ENCODE data around the gene C2orf68.
"Not testable (repeated sequence)": the region's sequence is repeated elsewhere in the genome, so short reads cannot be mapped to it uniquely, and the experiment has no call there.

C2orf68 gene

DNA sequence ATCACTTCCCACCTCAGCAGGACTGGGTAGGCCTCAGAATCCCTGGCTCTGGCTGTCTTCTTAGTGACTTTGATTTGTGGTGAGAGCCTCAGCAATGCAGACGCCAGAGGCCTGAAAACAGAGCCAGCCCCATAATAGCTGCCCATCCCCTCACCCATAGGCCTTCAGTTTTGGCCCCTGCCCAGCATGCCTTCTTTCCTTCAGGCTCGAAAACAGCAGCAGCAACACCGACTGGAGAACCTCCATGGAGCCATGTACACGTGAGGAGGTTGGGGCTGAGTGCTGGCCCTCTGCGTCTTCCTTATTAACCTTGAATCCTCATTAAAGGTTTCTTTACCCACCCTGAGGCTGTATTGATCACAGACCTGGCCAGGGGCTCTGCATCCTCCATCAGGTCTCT, 14.6 kb downstream of the C2orf68 start:
- Mint-ChIP-seq H3K27ac (no peak overlapping the region), H3K36me3 (no peaks in the 10 kb centered on the region)

DNA sequence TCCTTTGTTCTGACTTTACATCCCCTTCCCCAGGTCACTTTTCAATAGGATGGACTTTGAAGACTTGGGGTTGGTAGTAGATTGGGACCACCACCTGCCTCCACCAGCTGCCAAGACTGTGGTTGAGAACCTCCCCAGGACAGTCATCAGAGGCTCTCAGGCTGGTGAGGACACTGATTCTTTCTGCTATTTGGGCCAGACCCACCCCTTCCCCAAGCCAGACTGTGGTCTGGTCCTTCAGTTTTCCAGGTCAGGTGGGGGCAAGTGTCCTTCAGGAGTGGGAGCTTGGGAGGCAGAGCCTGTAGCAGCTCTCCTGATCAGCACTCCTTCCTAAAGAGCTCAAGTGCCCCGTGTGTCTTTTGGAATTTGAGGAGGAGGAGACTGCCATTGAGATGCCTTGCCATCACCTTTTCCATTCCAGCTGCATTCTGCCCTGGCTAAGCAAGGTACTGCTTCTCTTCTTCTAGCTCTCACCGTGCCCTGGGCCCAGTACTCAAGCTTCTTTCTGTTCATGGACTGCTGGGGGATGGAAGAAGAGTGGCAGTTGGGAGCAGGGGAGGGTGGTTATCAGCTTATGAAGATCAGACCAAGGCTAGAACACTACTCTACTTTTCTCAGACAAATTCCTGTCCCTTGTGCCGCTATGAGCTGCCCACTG, 15.3 kb downstream of the C2orf68 start:
- Mint-ChIP-seq H3K27me3 (no peaks in the 10 kb centered on the region), H3K4me3 (peak overlapping the region; percentile 98), H3K27ac (peak overlapping the region; percentile 50), H3K36me3 (no peaks in the 10 kb centered on the region), H3K4me1 (ENCODE audit: low read depth) (peaks cover 37% of the 10 kb centered on the region), H3K9me3 (ENCODE audit: low read depth) (no peaks in the 10 kb centered on the region)

More for the DNA sequence above, 14.6 kb downstream of the C2orf68 start:
- Mint-ChIP-seq H3K27me3 (no peaks in the 10 kb centered on the region), H3K4me3 (peak overlapping the region; percentile 98), H3K4me1 (ENCODE audit: low read depth) (peaks cover 40% of the 10 kb centered on the region), H3K9me3 (ENCODE audit: low read depth) (no peaks in the 10 kb centered on the region)

DNA sequence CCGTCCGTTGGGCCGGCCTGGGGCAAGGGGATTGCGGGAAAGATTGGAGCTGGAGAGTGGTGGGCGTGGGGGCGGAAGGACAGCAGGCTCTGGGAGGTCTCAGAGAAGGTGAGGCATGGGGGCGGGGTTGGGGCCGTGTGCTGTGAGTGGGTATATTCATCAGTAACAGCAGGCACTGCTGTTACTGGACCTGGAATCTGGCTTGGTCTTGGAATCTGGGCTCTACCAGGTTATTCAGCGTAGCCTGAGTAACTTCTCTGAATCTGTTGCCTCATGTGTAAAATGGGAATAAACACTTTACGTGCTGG, 15.9 kb downstream of the C2orf68 start:
- no peaks in the 10 kb centered on the region for H3K36me3 Mint-ChIP-seq
- H3K27ac Mint-ChIP-seq = peak overlapping the region; percentile 96
- H3K9me3 Mint-ChIP-seq (ENCODE audit: low read depth) = no peaks in the 10 kb centered on the region
- peak overlapping the region; percentile 98 for H3K4me3 Mint-ChIP-seq
- H3K27me3 Mint-ChIP-seq = no peaks in the 10 kb centered on the region
- H3K4me1 Mint-ChIP-seq (ENCODE audit: low read depth) = peaks cover 35% of the 10 kb centered on the region

DNA sequence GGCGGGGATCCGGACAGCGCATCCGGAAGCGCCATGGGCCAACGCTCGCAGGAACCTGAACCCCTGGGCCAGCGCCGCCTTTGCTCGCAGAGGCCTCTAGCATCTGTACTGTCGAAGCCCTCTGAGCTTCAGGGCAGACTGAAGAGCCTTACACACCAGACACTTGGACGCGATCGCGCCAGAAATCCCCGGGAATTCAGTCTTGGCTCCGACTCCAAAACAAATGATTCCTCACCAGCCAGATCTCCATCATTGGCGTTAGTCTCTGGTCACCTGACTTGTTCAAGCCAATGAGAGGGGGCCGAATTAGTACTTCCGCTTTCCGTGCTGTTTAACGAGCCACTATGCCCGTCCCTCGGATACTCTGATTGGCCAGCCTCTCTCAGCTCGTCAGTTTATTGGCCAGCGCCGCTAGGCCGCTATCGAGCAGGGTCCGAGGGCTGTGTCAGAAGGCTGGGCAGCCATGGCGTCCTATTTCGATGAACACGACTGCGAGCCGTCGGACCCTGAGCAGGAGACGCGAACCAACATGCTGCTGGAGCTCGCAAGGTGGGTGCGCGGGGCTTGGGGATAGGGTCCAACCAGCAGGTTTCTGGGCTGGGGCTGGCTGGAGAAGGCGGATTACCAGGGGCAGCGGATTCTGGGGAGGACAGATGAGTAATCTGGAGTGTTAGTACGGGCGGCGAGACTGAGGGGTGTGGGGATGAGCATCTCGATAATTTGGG, 16.4 kb downstream of the C2orf68 start, which contains the start of gene RNF181:
TSS of gene RNF181 (plus strand) at position 445 of the 725 bp plus-strand sequence. CDS start at position 464, 19 bp downstream.
- peak within 1 kb of the TSS; percentile 98 for H3K4me3 Mint-ChIP-seq
- peak within 1 kb of the TSS; percentile 96 for H3K27ac Mint-ChIP-seq
- H3K4me1 Mint-ChIP-seq (ENCODE audit: low read depth) = peaks cover 35% of the 10 kb centered on the region
- H3K27me3 Mint-ChIP-seq = no peaks in the 10 kb centered on the region
- no peaks in the 10 kb centered on the region for H3K36me3 Mint-ChIP-seq
- no peaks in the 10 kb centered on the region for H3K9me3 Mint-ChIP-seq (ENCODE audit: low read depth)

DNA sequence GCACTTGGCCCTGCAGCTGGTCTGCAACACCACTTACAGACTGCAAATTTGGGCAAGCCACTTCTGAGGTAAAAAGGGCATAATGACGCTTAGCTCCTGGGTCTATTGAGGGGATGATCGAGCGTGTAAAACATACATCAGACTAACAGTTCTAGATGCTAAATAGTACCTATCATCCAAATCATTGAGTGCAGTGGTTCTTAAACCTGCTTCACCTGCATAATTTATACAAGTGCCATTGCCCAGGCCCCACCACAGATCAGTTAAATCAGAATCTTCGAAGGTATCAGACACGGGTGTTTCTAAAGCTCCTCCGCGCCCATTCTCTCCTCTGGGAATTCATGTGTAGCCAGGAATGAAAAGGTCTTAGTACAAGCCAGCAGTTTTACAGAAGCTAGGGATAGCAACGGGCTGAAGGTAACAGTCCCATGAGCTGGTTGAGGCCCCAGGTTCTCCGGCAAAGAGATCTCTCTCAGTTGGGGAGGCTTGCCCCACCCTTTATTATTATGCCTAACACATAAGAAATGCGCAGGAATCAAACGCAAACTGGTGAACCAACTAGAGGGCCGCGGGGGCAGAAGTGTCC, 17.1 kb downstream of the C2orf68 start:
- no peaks in the 10 kb centered on the region for H3K27me3 Mint-ChIP-seq
- peak overlapping the region; percentile 98 for H3K4me3 Mint-ChIP-seq
- H3K36me3 Mint-ChIP-seq = no peaks in the 10 kb centered on the region
- peaks cover 36% of the 10 kb centered on the region for H3K4me1 Mint-ChIP-seq (ENCODE audit: low read depth)
- H3K27ac Mint-ChIP-seq = peak overlapping the region; percentile 96
- no peaks in the 10 kb centered on the region for H3K9me3 Mint-ChIP-seq (ENCODE audit: low read depth)

DNA sequence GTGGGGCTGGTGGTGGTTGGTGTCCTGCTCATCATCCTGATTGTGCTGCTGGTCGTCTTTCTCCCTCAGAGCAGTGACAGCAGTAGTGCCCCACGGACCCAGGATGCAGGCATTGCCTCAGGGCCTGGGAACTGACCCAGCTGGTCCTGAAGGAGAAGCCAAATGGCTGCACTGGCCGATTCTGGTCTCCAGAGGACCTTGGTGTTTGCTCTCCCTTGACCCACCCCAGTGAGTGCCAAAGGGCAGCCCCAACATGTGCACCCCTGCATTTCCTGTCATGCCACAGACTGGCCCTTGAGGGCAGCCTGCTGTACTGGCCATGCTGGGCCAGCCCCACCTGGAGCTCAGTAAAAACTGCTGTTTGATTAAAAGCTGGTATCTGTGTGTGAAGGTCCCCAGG, 18.8 kb downstream of the C2orf68 start:
- Mint-ChIP-seq H3K4me3 (peak overlapping the region; percentile 3), H3K27me3 (no peaks in the 10 kb centered on the region), H3K36me3 (no peaks in the 10 kb centered on the region), H3K27ac (no peak overlapping the region), H3K9me3 (ENCODE audit: low read depth) (no peaks in the 10 kb centered on the region), H3K4me1 (ENCODE audit: low read depth) (peaks cover 41% of the 10 kb centered on the region)

DNA sequence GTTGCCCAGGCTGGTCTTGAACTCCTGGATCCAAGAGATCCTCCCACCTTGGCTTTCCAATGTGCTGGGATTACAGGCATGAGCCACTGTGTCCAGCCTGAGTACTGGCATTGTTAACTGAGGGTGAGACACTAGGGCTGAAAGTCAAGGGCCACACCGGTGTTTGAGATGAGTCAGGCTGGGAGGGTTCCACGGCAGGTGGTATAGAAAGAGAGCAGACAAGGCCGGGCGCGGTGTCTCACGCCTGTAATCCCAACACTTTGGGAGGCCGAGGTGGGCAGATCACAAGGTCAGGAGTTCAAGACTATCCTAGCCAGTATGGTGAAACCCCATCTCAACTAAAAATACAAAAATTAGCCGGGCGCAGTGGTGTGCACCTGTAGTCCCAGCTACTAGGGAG, 19.6 kb downstream of the C2orf68 start:
- peaks cover 44% of the 10 kb centered on the region for H3K4me1 Mint-ChIP-seq (ENCODE audit: low read depth)

DNA sequence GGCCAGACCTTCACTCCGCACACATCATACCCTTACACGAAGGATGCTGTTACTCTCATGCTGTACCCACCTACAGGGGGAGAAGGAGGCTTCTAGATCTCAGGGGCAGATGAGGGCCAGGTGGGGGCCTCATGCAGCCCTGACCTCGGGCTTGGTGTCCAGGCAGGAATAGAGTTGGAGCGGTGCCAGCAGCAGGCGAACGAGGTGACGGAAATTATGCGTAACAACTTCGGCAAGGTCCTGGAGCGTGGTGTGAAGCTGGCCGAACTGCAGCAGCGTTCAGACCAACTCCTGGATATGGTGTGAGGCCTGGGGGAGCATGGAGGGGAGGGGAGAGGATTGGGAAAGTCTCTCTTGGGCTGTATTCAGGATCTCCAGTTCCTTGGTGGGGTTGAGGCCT, 20.3 kb downstream of the C2orf68 start:
- H3K4me1 Mint-ChIP-seq (ENCODE audit: low read depth) = peaks cover 38% of the 10 kb centered on the region
- H3K9me3 Mint-ChIP-seq (ENCODE audit: low read depth) = no peaks in the 10 kb centered on the region
- peak overlapping the region; percentile 28 for H3K27ac Mint-ChIP-seq
- H3K4me3 Mint-ChIP-seq = no peak overlapping the region
- H3K27me3 Mint-ChIP-seq = no peaks in the 10 kb centered on the region
- no peaks in the 10 kb centered on the region for H3K36me3 Mint-ChIP-seq

More for the DNA sequence above, 19.6 kb downstream of the C2orf68 start:
- not testable (repeated sequence) for H3K27ac Mint-ChIP-seq; H3K27me3 Mint-ChIP-seq; H3K36me3 Mint-ChIP-seq; H3K4me3 Mint-ChIP-seq; H3K9me3 Mint-ChIP-seq (ENCODE audit: low read depth)

DNA sequence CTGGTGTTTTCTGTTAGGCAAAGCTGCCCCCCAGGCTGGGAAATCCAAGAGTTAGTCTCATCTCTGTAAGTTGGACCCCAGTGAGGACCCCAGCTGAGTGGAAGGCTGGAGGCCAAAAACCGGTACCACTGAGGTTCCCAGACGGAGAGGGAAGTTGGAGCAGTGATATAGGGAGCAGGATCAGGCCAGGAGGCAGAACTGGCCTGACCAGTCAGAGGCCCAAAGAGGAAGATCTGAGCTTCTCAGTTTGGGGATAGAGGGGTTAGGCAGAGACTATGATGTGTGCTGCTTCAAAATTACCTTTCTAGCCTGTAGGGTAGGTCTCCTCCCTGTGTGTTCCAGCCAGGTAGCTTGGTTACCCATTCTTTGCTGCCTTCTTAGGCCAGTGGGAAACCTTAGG, 20.9 kb downstream of the C2orf68 start:
- Mint-ChIP-seq H3K27me3 (no peaks in the 10 kb centered on the region), H3K9me3 (ENCODE audit: low read depth) (no peaks in the 10 kb centered on the region), H3K4me3 (no peak overlapping the region), H3K4me1 (ENCODE audit: low read depth) (peaks cover 36% of the 10 kb centered on the region), H3K27ac (no peak overlapping the region), H3K36me3 (no peaks in the 10 kb centered on the region)

DNA sequence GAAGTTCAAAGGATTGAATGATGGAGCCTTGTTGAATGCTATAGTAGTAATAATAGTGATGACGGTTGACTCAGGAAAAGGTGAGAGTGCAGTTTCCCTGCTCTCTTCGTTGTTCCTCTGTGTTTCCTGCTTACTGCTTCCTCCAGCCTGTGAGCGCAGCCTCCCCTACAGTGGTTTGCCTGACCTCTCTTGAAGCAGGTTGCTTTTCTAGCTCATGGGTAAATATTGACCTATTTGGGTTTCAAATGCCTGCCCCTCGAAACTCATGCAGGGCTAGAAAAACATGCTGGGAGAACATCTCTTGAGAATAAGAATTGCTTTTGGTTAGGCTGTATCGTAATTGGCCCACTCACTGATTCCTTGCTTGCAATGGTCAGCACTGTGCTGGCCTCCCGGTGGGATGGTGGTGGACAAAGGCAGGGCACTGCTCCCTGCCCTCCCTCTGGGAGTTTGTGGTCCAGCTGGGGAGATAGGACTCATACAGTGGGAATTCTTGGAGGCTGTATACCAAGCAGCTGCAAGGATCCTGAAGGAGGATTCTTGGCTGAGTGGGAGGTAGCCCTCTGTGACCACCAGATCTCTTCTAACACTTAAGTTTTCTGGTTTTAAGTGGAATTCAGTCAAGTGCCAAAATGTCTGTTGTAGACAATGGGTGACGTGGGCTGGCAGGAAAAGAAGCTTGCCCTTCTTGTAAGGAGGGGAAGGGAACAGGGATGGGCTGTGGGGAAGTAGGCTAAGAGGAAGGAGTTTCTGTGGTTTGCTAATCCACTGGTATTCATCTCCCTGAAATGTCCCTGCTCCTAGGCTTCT, 21.7 kb downstream of the C2orf68 start:
- Mint-ChIP-seq H3K9me3 (ENCODE audit: low read depth) (no peaks in the 10 kb centered on the region), H3K4me3 (no peak overlapping the region), H3K36me3 (no peaks in the 10 kb centered on the region), H3K27me3 (no peaks in the 10 kb centered on the region), H3K4me1 (ENCODE audit: low read depth) (peaks cover 37% of the 10 kb centered on the region), H3K27ac (peak overlapping the region; percentile 66)

DNA sequence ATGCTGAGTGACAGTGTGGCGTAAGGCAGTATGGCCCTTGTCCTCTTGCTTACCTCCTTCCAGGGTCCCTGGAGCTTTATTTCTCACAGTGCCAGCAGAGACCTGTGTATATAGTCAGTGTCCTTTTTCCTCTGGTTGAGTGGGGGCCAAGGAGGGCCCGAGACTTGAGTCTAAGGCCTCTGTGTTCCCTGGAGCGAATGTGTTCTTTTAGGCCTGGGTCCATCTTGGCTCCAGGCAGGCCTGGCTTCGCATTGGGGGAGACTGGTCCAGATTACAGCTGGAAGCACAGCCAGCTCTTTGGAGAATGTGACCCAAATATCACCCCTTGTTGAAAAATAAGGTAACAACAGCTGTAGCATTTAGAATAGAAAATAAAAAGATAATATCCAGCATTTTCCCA, 22.7 kb downstream of the C2orf68 start:
- Mint-ChIP-seq H3K27me3 (no peaks in the 10 kb centered on the region), H3K27ac (no peak overlapping the region), H3K36me3 (no peaks in the 10 kb centered on the region), H3K9me3 (ENCODE audit: low read depth) (no peaks in the 10 kb centered on the region), H3K4me3 (no peak overlapping the region), H3K4me1 (ENCODE audit: low read depth) (peaks cover 36% of the 10 kb centered on the region)

DNA sequence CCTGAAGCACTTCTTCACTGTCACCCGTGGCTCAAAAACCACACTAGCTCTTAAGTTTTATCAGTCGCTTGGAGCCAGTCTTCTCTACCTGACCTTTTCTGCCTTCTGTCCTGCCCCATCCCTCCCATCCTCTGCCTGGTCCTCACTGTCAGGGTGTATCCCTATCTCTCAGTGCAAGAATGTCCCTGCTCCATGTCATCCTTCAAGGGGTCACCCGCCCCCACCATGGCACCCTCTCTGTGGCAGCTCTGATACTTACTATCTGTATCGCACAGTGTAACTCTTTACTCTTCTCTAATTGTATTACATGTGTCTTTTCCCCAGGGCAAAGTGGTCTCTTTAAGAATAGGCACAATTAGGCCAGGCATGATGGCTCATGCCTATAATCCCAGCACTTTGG, 23.2 kb downstream of the C2orf68 start:
- Mint-ChIP-seq H3K4me3 (no peak overlapping the region), H3K36me3 (no peaks in the 10 kb centered on the region), H3K27me3 (no peaks in the 10 kb centered on the region), H3K9me3 (ENCODE audit: low read depth) (no peaks in the 10 kb centered on the region), H3K27ac (peak overlapping the region; percentile 36), H3K4me1 (ENCODE audit: low read depth) (peaks cover 37% of the 10 kb centered on the region)

DNA sequence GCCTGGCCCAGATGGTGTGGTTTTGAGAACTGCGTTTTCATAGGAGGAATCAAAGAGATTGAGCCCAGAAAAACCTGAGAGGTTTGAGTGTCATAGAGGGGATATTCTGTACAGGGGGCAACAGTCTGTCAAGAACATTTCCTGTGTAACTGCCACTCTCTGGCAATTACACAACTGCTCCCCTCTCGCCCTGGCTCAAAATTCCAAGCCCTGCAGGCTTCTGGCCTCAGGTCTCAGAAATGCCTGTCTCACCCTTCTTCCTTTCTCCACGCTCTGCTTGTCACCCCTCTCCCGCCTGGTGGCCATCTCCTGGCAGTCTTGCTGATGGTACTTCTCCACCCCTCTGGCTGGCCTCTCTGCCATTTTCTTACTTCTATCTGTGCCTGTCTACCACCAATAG, 23.6 kb downstream of the C2orf68 start:
- Mint-ChIP-seq H3K4me3 (no peak overlapping the region), H3K4me1 (ENCODE audit: low read depth) (peaks cover 41% of the 10 kb centered on the region), H3K36me3 (no peaks in the 10 kb centered on the region), H3K9me3 (ENCODE audit: low read depth) (no peaks in the 10 kb centered on the region), H3K27me3 (no peaks in the 10 kb centered on the region), H3K27ac (peak overlapping the region; percentile 36)

DNA sequence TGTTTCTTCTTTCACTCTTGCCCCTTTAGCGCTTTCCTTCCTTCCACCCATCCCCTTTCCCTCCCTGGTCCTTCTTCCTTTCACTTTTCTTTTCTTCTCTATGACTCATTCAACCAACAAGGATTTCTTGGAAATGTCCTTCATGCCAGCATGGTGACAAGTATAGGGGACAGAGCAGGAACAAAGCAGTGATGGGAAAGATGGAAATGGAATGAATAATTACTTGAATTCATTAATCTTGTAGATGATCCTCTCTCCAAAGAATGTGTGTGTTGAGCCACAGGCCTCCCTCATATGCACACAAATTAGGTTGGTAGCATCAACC, 26.1 kb downstream of the C2orf68 start:
- Mint-ChIP-seq H3K27ac (peak overlapping the region; percentile 95), H3K9me3 (ENCODE audit: low read depth) (no peaks in the 10 kb centered on the region), H3K27me3 (no peaks in the 10 kb centered on the region), H3K4me3 (peak overlapping the region; percentile 90), H3K36me3 (peaks cover 7% of the 10 kb centered on the region), H3K4me1 (ENCODE audit: low read depth) (peaks cover 54% of the 10 kb centered on the region)
